K562 (cell line): ENCODE measurements around the gene SIGLEC6. TPM values are rescaled to one million over a fixed set of nuclear protein-coding genes. Genes with fewer than 3 reads are reported as not detected.

Experiments used
- CTBP1 ChIP-seq: fragments of 450-650 bp; IDR thresholded peaks from 2 replicates; pipeline ENCODE4 v1.6.1; 2016; ENCODE audit warnings: borderline replicate concordance
- CXXC5 ChIP-seq: fragments of 250-450 bp; sonication (Bioruptor Pico); IDR thresholded peaks from 2 replicates; pipeline ENCODE4 v1.8.0; 2022; ENCODE audit warnings: inconsistent platforms, mild to moderate bottlenecking, moderate library complexity
- GABPB1 ChIP-seq: sonication (generic); formaldehyde crosslinking; IDR thresholded peaks from 2 replicates; pipeline ENCODE4 v1.8.0; 2022; ENCODE audit warnings: mild to moderate bottlenecking, missing genetic modification reagents
- HDAC1 ChIP-seq, 2 experiments: fragments of 450-650 bp; IDR thresholded peaks; 2 replicates each; pipeline ENCODE4 v1.6.1; 2016 to 2017; ENCODE audit warnings: inconsistent platforms in 1 of 2, mild to moderate bottlenecking in 1 of 2, moderate library complexity in 1 of 2
- HNRNPL ChIP-seq: fragments of 200-400 bp; formaldehyde crosslinking; IDR thresholded peaks from 2 replicates; pipeline ENCODE4 v1.6.1; 2017; ENCODE audit warnings: low read depth, mild to moderate bottlenecking, low read length
- IRF2 ChIP-seq: sonication (generic); formaldehyde crosslinking; IDR thresholded peaks from 2 replicates; pipeline ENCODE4 v1.8.1; 2022; ENCODE audit warnings: mild to moderate bottlenecking, missing genetic modification reagents
- ZC3H11A ChIP-seq: IDR thresholded peaks from 2 replicates; pipeline ENCODE4 v1.6.1; 2012; ENCODE audit warnings: low read depth, low read length, improper control_type of control experiment
- ZC3H8 ChIP-seq: fragments of 450-650 bp; IDR thresholded peaks from 2 replicates; pipeline ENCODE4 v1.6.1; 2017
- ZNF140 ChIP-seq: fragments of 250-450 bp; sonication (Bioruptor Pico); IDR thresholded peaks from 2 replicates; pipeline ENCODE4 v1.8.0; 2021; ENCODE audit warnings: moderate library complexity, mild to moderate bottlenecking, inconsistent platforms
- ZNF175 ChIP-seq: fragments of 200-800 bp; sonication (Bioruptor generic); IDR thresholded peaks from 2 replicates; pipeline ENCODE4 v1.6.1; 2016; ENCODE audit warnings: low read depth, mild to moderate bottlenecking, missing genetic modification characterization, missing compliant biosample characterization
- ZNF263 ChIP-seq: sonication (generic); formaldehyde crosslinking; IDR thresholded peaks from 2 replicates; pipeline ENCODE4 v1.8.0; 2022; ENCODE audit warnings: mild to moderate bottlenecking, missing genetic modification reagents, borderline replicate concordance
- ZNF274 ChIP-seq: IDR thresholded peaks from 2 replicates; pipeline ENCODE4 v1.6.1; 2011; ENCODE audit warnings: low read depth, mild to moderate bottlenecking, low read length, moderate library complexity, borderline replicate concordance
- ZNF785 ChIP-seq: fragments of 250-450 bp; sonication (Bioruptor Pico); IDR thresholded peaks from 2 replicates; pipeline ENCODE4 v1.4.0; 2020; ENCODE audit warnings: mild to moderate bottlenecking
- polyA plus RNA-seq, 8 experiments: library from polyadenylated mRNA; depleted of rRNA in 4 of 8; stranded (reverse) in 5 of 8; unstranded in 3 of 8; fragments of >200 nt; fragmentation: Nextera tagmentation in 2 of 8; fragmentation: Illumina TruSeq in 1 of 8; extraction: Ambion mirVana in 2 of 8; extraction: Trizol in 1 of 8; gene quantifications; 2 replicates each; pipeline versions ENCODE4 v1.2.1 to v1.2.3, GENCODE V29; 2011 to 2014; ENCODE audit warnings: inconsistent platforms in 1 of 8, missing spikeins in 1 of 8
- total RNA-seq, 7 experiments: library from RNA; depleted of rRNA in 6 of 7; stranded (reverse); fragments of >200 nt in 6 of 7; fragmentation: Illumina TruSeq in 2 of 7; extraction: Trizol in 2 of 7; gene quantifications; 2 replicates each; pipeline versions ENCODE4 v1.2.1 to v1.2.3, GENCODE V29; 2011 to 2021; ENCODE audit warnings: low replicate concordance in 1 of 7
- TF ChIP-seq, protein P1 (sequence below): fragments of 450-650 bp; formaldehyde crosslinking; IDR thresholded peaks from 2 replicates; pipeline ENCODE4 v1.4.0; 2020; ENCODE audit warnings: mild to moderate bottlenecking, moderate library complexity
- TF ChIP-seq, protein P2 (sequence below): sonication (generic); formaldehyde crosslinking; IDR thresholded peaks from 2 replicates; pipeline ENCODE4 v1.8.0; 2022; ENCODE audit warnings: missing genetic modification reagents, mild to moderate bottlenecking, borderline replicate concordance
- TF ChIP-seq, protein P3 (sequence below): fragments of 450-650 bp; formaldehyde crosslinking; IDR thresholded peaks from 2 replicates; pipeline ENCODE4 v1.4.0; 2020; ENCODE audit warnings: mild to moderate bottlenecking, moderate library complexity
- TF ChIP-seq, protein P4 (sequence below): fragments of 250-450 bp; sonication (Bioruptor Pico); IDR thresholded peaks from 2 replicates; pipeline ENCODE4 v1.8.0; 2022; ENCODE audit warnings: moderate library complexity, mild to moderate bottlenecking, inconsistent platforms
- TF ChIP-seq, protein P5 (sequence below): fragments of 250-450 bp; sonication (Bioruptor Pico); IDR thresholded peaks from 2 replicates; pipeline ENCODE4 v1.5.0; 2021
- TF ChIP-seq, protein P6 (sequence below): sonication (generic); formaldehyde crosslinking; IDR thresholded peaks from 2 replicates; pipeline ENCODE4 v1.8.0; 2022; ENCODE audit warnings: mild to moderate bottlenecking, missing genetic modification reagents
- TF ChIP-seq, protein P7 (sequence below): fragments of 200-800 bp; sonication (Bioruptor generic); IDR thresholded peaks from 2 replicates; pipeline ENCODE4 v1.6.1; 2017; ENCODE audit warnings: missing genetic modification characterization, missing compliant biosample characterization

The SIGLEC6 gene
- total and polyA plus RNA-seq, 9 of the 15 experiments (the other 6 are each of a cell fraction or from before 2014, with no cell fraction given): 0.03 to 17.5 (median 0.71) TPM

DNA sequence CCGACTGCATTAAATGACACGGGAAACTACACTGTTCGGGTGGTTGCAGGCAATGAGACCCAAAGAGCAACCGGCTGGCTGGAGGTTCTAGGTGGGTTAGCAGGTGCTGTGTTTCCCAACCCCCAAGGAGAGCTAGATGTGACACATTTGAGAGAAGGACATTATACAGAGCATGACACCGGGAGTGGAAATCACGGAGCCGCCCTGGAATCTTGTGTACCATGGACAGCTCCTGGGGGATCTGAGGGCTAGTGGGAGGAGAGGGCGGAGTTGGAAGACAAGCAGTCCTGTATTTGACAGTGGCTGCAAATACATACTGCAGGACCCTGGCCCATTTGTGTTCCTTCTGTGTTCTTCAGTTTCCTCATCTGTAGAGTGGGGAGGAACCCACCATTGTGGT lies 50.9 kb downstream of the SIGLEC6 start (continued):
- TF ChIP-seq CTBP1 (no peak), ZNF140 (CRISPR knock-in tag) (no peak), ZNF175 (CRISPR knock-in tag) (peak; percentile 48; the same call in 1 of the 2 replicates), GABPB1 (CRISPR knock-in tag) (peak; percentile 47; the same call in 1 of the 2 replicates), ZC3H11A (no peak), CXXC5 (CRISPR knock-in tag) (peak; percentile 57), ZNF274 (no peak), IRF2 (no peak), ZC3H8 (no peak), HNRNPL (no peak), ZNF263 (CRISPR knock-in tag) (peak; percentile 70), ZNF785 (CRISPR knock-in tag) (no peak), HDAC1 (IDR thresholded peaks at IDR 0.05) (peak in 1 of 2 experiments; percentile 68; a peak in 1 of 4 replicates)
- TF ChIP-seq, protein P1, sequence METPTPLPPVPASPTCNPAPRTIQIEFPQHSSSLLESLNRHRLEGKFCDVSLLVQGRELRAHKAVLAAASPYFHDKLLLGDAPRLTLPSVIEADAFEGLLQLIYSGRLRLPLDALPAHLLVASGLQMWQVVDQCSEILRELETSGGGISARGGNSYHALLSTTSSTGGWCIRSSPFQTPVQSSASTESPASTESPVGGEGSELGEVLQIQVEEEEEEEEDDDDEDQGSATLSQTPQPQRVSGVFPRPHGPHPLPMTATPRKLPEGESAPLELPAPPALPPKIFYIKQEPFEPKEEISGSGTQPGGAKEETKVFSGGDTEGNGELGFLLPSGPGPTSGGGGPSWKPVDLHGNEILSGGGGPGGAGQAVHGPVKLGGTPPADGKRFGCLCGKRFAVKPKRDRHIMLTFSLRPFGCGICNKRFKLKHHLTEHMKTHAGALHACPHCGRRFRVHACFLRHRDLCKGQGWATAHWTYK (CRISPR knock-in tag): 0 out of 2 replicates have a peak, but pooled peaks have one; percentile 21
- TF ChIP-seq, protein P2, sequence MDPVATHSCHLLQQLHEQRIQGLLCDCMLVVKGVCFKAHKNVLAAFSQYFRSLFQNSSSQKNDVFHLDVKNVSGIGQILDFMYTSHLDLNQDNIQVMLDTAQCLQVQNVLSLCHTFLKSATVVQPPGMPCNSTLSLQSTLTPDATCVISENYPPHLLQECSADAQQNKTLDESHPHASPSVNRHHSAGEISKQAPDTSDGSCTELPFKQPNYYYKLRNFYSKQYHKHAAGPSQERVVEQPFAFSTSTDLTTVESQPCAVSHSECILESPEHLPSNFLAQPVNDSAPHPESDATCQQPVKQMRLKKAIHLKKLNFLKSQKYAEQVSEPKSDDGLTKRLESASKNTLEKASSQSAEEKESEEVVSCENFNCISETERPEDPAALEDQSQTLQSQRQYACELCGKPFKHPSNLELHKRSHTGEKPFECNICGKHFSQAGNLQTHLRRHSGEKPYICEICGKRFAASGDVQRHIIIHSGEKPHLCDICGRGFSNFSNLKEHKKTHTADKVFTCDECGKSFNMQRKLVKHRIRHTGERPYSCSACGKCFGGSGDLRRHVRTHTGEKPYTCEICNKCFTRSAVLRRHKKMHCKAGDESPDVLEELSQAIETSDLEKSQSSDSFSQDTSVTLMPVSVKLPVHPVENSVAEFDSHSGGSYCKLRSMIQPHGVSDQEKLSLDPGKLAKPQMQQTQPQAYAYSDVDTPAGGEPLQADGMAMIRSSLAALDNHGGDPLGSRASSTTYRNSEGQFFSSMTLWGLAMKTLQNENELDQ (CRISPR knock-in tag): 0 out of 2 replicates have a peak, but pooled peaks have one; percentile 37
- TF ChIP-seq, protein P3, sequence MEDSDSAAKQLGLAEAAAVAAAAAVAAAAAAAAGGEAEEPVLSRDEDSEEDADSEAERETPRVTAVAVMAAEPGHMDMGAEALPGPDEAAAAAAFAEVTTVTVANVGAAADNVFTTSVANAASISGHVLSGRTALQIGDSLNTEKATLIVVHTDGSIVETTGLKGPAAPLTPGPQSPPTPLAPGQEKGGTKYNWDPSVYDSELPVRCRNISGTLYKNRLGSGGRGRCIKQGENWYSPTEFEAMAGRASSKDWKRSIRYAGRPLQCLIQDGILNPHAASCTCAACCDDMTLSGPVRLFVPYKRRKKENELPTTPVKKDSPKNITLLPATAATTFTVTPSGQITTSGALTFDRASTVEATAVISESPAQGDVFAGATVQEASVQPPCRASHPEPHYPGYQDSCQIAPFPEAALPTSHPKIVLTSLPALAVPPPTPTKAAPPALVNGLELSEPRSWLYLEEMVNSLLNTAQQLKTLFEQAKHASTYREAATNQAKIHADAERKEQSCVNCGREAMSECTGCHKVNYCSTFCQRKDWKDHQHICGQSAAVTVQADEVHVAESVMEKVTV (CRISPR knock-in tag): no peak
- TF ChIP-seq, protein P4, sequence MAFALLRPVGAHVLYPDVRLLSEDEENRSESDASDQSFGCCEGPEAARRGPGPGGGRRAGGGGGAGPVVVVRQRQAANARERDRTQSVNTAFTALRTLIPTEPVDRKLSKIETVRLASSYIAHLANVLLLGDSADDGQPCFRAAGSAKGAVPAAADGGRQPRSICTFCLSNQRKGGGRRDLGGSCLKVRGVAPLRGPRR (CRISPR knock-in tag): no peak
- TF ChIP-seq, protein P5, sequence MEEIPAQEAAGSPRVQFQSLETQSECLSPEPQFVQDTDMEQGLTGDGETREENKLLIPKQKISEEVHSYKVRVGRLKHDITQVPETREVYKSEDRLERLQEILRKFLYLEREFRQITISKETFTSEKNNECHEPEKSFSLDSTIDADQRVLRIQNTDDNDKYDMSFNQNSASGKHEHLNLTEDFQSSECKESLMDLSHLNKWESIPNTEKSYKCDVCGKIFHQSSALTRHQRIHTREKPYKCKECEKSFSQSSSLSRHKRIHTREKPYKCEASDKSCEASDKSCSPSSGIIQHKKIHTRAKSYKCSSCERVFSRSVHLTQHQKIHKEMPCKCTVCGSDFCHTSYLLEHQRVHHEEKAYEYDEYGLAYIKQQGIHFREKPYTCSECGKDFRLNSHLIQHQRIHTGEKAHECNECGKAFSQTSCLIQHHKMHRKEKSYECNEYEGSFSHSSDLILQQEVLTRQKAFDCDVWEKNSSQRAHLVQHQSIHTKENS (CRISPR knock-in tag): no peak
- TF ChIP-seq, protein P6, sequence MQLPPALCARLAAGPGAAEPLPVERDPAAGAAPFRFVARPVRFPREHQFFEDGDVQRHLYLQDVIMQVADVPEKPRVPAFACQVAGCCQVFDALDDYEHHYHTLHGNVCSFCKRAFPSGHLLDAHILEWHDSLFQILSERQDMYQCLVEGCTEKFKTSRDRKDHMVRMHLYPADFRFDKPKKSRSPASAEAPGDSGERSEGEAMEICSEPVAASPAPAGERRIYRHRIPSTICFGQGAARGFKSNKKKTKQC (CRISPR knock-in tag): peak; percentile 87
- TF ChIP-seq, protein P7, sequence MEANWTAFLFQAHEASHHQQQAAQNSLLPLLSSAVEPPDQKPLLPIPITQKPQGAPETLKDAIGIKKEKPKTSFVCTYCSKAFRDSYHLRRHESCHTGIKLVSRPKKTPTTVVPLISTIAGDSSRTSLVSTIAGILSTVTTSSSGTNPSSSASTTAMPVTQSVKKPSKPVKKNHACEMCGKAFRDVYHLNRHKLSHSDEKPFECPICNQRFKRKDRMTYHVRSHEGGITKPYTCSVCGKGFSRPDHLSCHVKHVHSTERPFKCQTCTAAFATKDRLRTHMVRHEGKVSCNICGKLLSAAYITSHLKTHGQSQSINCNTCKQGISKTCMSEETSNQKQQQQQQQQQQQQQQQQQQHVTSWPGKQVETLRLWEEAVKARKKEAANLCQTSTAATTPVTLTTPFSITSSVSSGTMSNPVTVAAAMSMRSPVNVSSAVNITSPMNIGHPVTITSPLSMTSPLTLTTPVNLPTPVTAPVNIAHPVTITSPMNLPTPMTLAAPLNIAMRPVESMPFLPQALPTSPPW (CRISPR knock-in tag): peak; percentile 35; the same call in 1 of the 2 replicates
